A549 (cell line): ENCODE results near the gene CFHR4. TPM values are rescaled to one million over a fixed set of nuclear protein-coding genes. Genes with fewer than 3 reads are reported as not detected.
"Not testable (repeated sequence)": the region's sequence is repeated elsewhere in the genome, so short reads cannot be mapped to it uniquely, and the experiment has no call there.

Source experiments
- ATAC-seq, 2 experiments: fragments of 200-7000 bp in 1 of 2; fragments of >200 bp in 1 of 2; cut with Nextera tagmentation in 1 of 2; cut with Tn5 transposase in 1 of 2; 3 replicates each; pipeline versions ENCODE4 v1.8.0 to v1.9.1; 2018 to 2020; ENCODE audit warnings: mild to moderate bottlenecking in 1 of 2, moderate library complexity in 1 of 2
- CTCF ChIA-PET: fragments of 300-600 bp; sonication (Branson Sonifier 250); formaldehyde crosslinking; extraction: SDS; loops from one replicate; lab custom pipeline; 2021; ENCODE audit warnings: antibody characterized with exemption, inconsistent platforms; lab: Yijun Ruan, JAX
- POLR2A ChIA-PET: fragments of 350-600 bp; formaldehyde crosslinking; extraction: SDS; loops from one replicate; lab custom pipeline; 2021; ENCODE audit warnings: antibody characterized with exemption, inconsistent platforms; lab: Yijun Ruan, JAX
- DNase-seq, 2 experiments: peaks; one replicate each; pipeline versions ENCODE4 v3.0.0 to v3.0.0-alpha.2; 2011 to 2016; ENCODE audit warnings: low read depth in 1 of 2, low spot score in 1 of 2
- FAIRE-seq: peaks from 2 replicates; lab custom pipeline; 2011; peaks lifted over from hg19 to GRCh38; lab: Jason Lieb, UNC
- H3K27ac ChIP-seq, 2 experiments: fragments of >200 bp; sonication (Bioruptor Twin); formaldehyde crosslinking; 3 replicates each; pipeline ENCODE4 v1.5.1; 2016 to 2017
- H3K4me1 ChIP-seq: fragments of >200 bp; sonication (Bioruptor Twin); formaldehyde crosslinking; 3 replicates; pipeline ENCODE4 v1.6.1; 2016
- H3K4me2 ChIP-seq: fragments of >200 bp; sonication (Bioruptor Twin); formaldehyde crosslinking; 3 replicates; pipeline ENCODE4 v1.6.1; 2016
- H3K4me3 ChIP-seq: fragments of >200 bp; sonication (Bioruptor Twin); formaldehyde crosslinking; 3 replicates; pipeline ENCODE4 v1.5.1; 2016
- H3K9me3 ChIP-seq: fragments of >200 bp; sonication (Bioruptor Twin); formaldehyde crosslinking; 3 replicates; pipeline ENCODE4 v1.6.1; 2016
- ATOH8 ChIP-seq: fragments of 250-450 bp; sonication (Bioruptor Pico); IDR thresholded peaks from 2 replicates; pipeline ENCODE4 v1.5.0; 2020; ENCODE audit warnings: low read depth, mild to moderate bottlenecking, moderate library complexity
- BCL3 ChIP-seq: fragments of >200 bp; sonication (Bioruptor Twin); formaldehyde crosslinking; IDR thresholded peaks from 3 replicates; pipeline ENCODE4 v1.6.1; 2016
- BHLHE40 ChIP-seq: IDR thresholded peaks from 2 replicates; pipeline ENCODE4 v1.6.1; 2012; ENCODE audit warnings: low read depth, low read length, inconsistent platforms
- CHD4 ChIP-seq: fragments of 200-600 bp; sonication (generic); IDR thresholded peaks from 2 replicates; pipeline ENCODE4 v1.6.1; 2016; ENCODE audit warnings: antibody characterized with exemption, mild to moderate bottlenecking, borderline replicate concordance
- EHMT2 ChIP-seq: fragments of 200-600 bp; sonication (generic); IDR thresholded peaks from 2 replicates; pipeline ENCODE4 v1.6.1; 2016; ENCODE audit warnings: antibody characterized with exemption, low read depth, mild to moderate bottlenecking, moderate library complexity
- ESRRA ChIP-seq: fragments of 150-350 bp; IDR thresholded peaks from 2 replicates; pipeline ENCODE4 v1.6.1; 2014; ENCODE audit warnings: mild to moderate bottlenecking, low read length, borderline replicate concordance
- FOSB ChIP-seq: fragments of 250-450 bp; sonication (Bioruptor Pico); IDR thresholded peaks from 2 replicates; pipeline ENCODE4 v1.5.0; 2020; ENCODE audit warnings: mild to moderate bottlenecking, moderate library complexity
- FOXS1 ChIP-seq: fragments of 250-450 bp; sonication (Bioruptor Pico); IDR thresholded peaks from 2 replicates; pipeline ENCODE4 v1.5.0; 2020; ENCODE audit warnings: mild to moderate bottlenecking, moderate library complexity
- GATA3 ChIP-seq: IDR thresholded peaks from 2 replicates; pipeline ENCODE4 v1.6.1; 2012; ENCODE audit warnings: borderline replicate concordance
- HOXB5 ChIP-seq: fragments of 250-450 bp; sonication (Bioruptor Pico); IDR thresholded peaks from 2 replicates; pipeline ENCODE4 v1.5.0; 2020; ENCODE audit warnings: mild to moderate bottlenecking, moderate library complexity
- JUNB ChIP-seq: fragments of >200 bp; sonication (Bioruptor Twin); formaldehyde crosslinking; IDR thresholded peaks from 2 replicates; pipeline ENCODE4 v1.6.1; 2016
- MAFK ChIP-seq: fragments of 450-650 bp; IDR thresholded peaks from 2 replicates; pipeline ENCODE4 v1.6.1; 2014; ENCODE audit not compliant: partially characterized antibody
- MAX ChIP-seq: IDR thresholded peaks from 2 replicates; pipeline ENCODE4 v1.6.1; 2012
- MYC ChIP-seq: IDR thresholded peaks from 2 replicates; pipeline ENCODE4 v1.6.1; 2012; ENCODE audit warnings: mild to moderate bottlenecking, inconsistent platforms, low read length, improper control_type of control experiment, borderline replicate concordance
- NFE2L2 ChIP-seq: fragments of 150-350 bp; conservative IDR thresholded peaks from 2 replicates; pipeline ENCODE4 v1.6.1; 2014; ENCODE audit warnings: low read length
- NR3C1 ChIP-seq: fragments of >200 bp; sonication (Bioruptor Twin); formaldehyde crosslinking; IDR thresholded peaks from 3 replicates; pipeline ENCODE4 v1.6.1; 2017
- PHF8 ChIP-seq: fragments of 200-600 bp; sonication (generic); IDR thresholded peaks from 2 replicates; pipeline ENCODE4 v1.6.1; 2016; ENCODE audit warnings: low read depth, mild to moderate bottlenecking, antibody characterized with exemption, moderate library complexity, borderline replicate concordance
- POLR2A ChIP-seq: IDR thresholded peaks from 2 replicates; pipeline ENCODE4 v1.6.1; 2012; ENCODE audit warnings: mild to moderate bottlenecking, low read length
- RCOR1 ChIP-seq: fragments of 150-350 bp; IDR thresholded peaks from 2 replicates; pipeline ENCODE4 v1.6.1; 2014; ENCODE audit warnings: antibody characterized with exemption, low read length, low read depth
- TP53 ChIP-seq: fragments of 250-450 bp; sonication (Bioruptor Pico); IDR thresholded peaks from 2 replicates; pipeline ENCODE4 v1.5.0; 2021; ENCODE audit warnings: mild to moderate bottlenecking, moderate library complexity
- WGBS: methylation state at CpG from one replicate; pipeline ENCODE4 v1.1.6; 2017; ENCODE audit errors: missing lambda C conversion rate; 5-methylcytosine and 5-hydroxymethylcytosine counted together
- polyA plus RNA-seq, 4 experiments: library from polyadenylated mRNA; depleted of rRNA in 3 of 4; stranded (reverse); fragments of >200 nt; fragmentation: RNase III in 1 of 4; extraction: RNeasy Plus Mini Kit Qiagen cat#74134 plus additional on column Dnase treatment in 1 of 4; gene quantifications; 2 replicates in 3 of 4; 3 replicates in 1 of 4; pipeline ENCODE4 v1.2.3, GENCODE V29; 2011 to 2017
- TF ChIP-seq, protein P1 (sequence below): fragments of >200 bp; sonication (Bioruptor Twin); formaldehyde crosslinking; IDR thresholded peaks from 3 replicates; pipeline ENCODE4 v1.5.1; 2016

CFHR4 gene
- polyA plus RNA-seq, 2 of the 4 experiments (the other 2 are of a cell fraction) = not detected

DNA sequence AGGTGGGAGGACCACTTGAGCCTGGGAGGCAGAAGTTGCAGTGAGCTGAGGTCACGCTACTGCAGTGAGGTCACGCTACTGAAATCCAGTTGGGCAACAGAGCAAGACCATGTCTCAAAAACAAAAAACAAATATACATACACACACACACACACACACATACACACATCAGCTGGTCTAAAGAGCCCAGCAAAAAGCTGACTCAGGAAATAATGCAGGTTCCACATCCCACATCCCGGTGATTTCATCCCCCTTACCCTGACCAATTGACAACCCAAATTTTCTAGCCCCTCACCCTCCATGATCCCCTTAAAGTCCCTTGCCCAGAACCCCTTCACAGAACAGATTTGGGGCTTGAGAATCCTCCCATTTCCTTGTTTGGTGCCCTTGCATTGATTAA, 11.9 kb upstream of the CFHR4 start:
- H3K4me1 ChIP-seq = no peaks in the 10 kb centered on the region
- CTCF ChIA-PET = no interaction called here
- no peaks in the 10 kb centered on the region for H3K9me3 ChIP-seq
- FAIRE-seq (no peak), ATAC-seq (no peak), DNase-seq (no peak)
- no peak overlapping the region for H3K4me2 ChIP-seq
- no peak overlapping the region for H3K27ac ChIP-seq
- TF ChIP-seq POLR2A (no peak), MAFK (peak; percentile 21), RCOR1 (no peak)
- TF ChIP-seq, protein P1, sequence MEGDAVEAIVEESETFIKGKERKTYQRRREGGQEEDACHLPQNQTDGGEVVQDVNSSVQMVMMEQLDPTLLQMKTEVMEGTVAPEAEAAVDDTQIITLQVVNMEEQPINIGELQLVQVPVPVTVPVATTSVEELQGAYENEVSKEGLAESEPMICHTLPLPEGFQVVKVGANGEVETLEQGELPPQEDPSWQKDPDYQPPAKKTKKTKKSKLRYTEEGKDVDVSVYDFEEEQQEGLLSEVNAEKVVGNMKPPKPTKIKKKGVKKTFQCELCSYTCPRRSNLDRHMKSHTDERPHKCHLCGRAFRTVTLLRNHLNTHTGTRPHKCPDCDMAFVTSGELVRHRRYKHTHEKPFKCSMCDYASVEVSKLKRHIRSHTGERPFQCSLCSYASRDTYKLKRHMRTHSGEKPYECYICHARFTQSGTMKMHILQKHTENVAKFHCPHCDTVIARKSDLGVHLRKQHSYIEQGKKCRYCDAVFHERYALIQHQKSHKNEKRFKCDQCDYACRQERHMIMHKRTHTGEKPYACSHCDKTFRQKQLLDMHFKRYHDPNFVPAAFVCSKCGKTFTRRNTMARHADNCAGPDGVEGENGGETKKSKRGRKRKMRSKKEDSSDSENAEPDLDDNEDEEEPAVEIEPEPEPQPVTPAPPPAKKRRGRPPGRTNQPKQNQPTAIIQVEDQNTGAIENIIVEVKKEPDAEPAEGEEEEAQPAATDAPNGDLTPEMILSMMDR = no peak
- 80% methylated on average over 3 of the region's 3 CpGs for WGBS
- H3K4me3 ChIP-seq = no peak overlapping the region
- POLR2A ChIA-PET = no interaction called here

- peak overlapping the region; percentile 39 for H3K4me3 ChIP-seq
- ATAC-seq = peak; percentile 94
Measured at GRCh38 chr1:196877964-196878363, 9.9 kb upstream of the CFHR4 start.

DNA sequence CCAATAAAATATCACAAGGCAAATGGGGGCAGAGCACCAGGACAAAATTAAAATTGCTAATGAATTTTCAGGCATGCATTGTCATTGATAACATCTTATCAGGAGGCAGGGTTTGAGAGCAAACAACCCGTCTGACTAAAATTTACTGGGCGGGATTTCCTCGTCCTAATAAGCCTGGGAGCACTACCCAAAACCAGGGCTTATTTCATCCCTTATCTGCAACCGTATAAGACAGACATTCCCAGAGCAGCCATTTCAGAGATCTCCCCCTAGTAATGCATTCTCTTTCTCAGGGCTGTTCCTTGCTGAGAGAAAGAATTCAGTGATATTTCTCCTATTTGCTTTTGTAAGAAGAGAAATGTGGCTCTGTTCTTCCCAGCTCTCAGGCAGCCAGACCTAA, 1.3 kb upstream of the CFHR4 start:
- ATAC-seq, DNase-seq: not testable (repeated sequence)

More at GRCh38 chr1:196877964-196878363, 9.9 kb upstream of the CFHR4 start:
- Histone ChIP-seq H3K27ac (no peak overlapping the region), H3K4me2 (peak overlapping the region; percentile 82), H3K4me1 (no peaks in the 10 kb centered on the region), H3K9me3 (no peaks in the 10 kb centered on the region)
- POLR2A ChIA-PET = no interaction called here
- DNase-seq (peak; percentile 3 to 33), FAIRE-seq (no peak)
- CTCF ChIA-PET = no interaction called here
- WGBS = 27% methylated on average over 6 of the region's 29 CpGs
- TF ChIP-seq MYC = no peak
- no peak for TF ChIP-seq MAX
- TF ChIP-seq BCL3 = no peak
- TF ChIP-seq CHD4 = no peak
- no peak for TF ChIP-seq JUNB
- no peak for TF ChIP-seq FOXS1 (CRISPR knock-in tag)
- TF ChIP-seq PHF8 = no peak
- TF ChIP-seq FOSB (CRISPR knock-in tag) = no peak
- TF ChIP-seq HOXB5 = no peak
- no peak for TF ChIP-seq BHLHE40
- no peak for TF ChIP-seq NFE2L2
- TF ChIP-seq TP53 (CRISPR knock-in tag) = no peak
- TF ChIP-seq ESRRA = no peak
- no peak for TF ChIP-seq NR3C1
- TF ChIP-seq ATOH8 (CRISPR knock-in tag) = no peak
- no peak for TF ChIP-seq GATA3
- no peak for TF ChIP-seq EHMT2

More for the DNA sequence above, 1.3 kb upstream of the CFHR4 start:
- H3K4me3 ChIP-seq, FAIRE-seq, H3K9me3 ChIP-seq, H3K27ac ChIP-seq, H3K4me2 ChIP-seq, POLR2A ChIA-PET, H3K4me1 ChIP-seq, CTCF ChIA-PET: not testable (repeated sequence)
- 56% methylated on average over 4 of the region's 4 CpGs for WGBS
